ENCODE data around the gene SCAF1. TPM values are rescaled to one million over a fixed set of nuclear protein-coding genes. Genes with fewer than 3 reads are reported as not detected.

SCAF1 gene
- total and polyA plus RNA-seq, 2 donors (not counting 1 experiment from before 2014, with no cell fraction given): 17.1 to 68.3 TPM

DNA sequence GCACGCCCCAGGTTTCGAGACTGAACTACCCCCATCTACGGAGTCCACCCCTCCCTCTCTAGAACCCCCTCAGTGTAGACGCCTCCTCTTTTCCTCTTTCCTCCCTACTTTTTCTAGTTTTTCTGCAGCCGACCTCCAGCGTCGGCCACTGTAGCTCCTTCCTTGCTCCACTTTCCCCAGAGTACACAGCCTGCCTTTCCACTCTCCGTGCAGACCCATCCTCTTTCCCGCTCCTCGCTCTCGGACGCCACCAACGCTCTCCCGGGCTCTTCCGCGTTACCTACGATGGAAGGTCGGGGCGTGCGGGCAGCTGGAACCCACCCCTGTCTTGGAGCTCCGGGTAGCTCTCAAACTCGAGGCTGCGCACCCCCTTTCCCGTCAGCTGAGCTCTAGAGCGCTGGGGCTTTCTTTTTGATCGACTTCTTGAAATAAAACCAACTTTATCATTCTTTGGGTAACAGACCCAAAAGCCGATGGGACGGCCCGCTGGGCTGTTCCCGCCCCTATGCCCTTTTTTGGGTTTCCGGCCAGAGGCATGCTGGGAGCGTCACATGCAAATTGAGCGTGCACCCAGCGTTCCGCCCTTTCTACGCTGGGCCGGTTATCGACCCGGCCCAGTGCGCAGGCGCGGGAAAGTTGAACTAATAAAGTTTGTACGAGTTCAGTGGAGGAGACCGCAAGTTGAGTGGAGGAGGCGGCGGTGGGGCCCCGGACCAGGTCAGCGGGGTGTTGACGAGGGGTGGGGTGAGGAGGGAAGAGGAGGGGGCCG, 23.5 kb downstream of the SCAF1 start, which contains the start of the genes BCL2L12 and IRF3:
Gene BCL2L12, plus strand, starts transcription at position 583 of the 769 bp plus-strand sequence. CDS start 760 bp downstream, outside the sequence.
Gene IRF3, minus strand, starts transcription at position 507 of the 769 bp plus-strand sequence. CDS start 1,019 bp downstream, outside the sequence.
- Histone ChIP-seq H3K27me3 (replicated peaks in 1 of 4; ENCODE audit: control extremely low read depth in 1 of 4, control insufficient read depth in 3 of 4, insufficient read depth in 4 of 4, low read length in 3 of 4) (no peaks in the 10 kb centered on the region), H3K27ac (ENCODE audit: low read length in 2 of 2) (peak within 1 kb of the TSS; percentile 62 to 73), H3K4me1 (ENCODE audit: control insufficient read depth in 2 of 2, insufficient read depth in 2 of 2, low read length in 2 of 2) (peaks cover 16 to 30% of the 10 kb centered on the region in 2 donors), H3K9ac (ENCODE audit: low read length) (peak within 1 kb of the TSS; percentile 88), H4K20me1 (ENCODE audit: control insufficient read depth, insufficient read depth, low read length, poor library complexity, severe bottlenecking) (peaks cover 44% of the 10 kb centered on the region), H3K36me3 (replicated peaks in 1 of 2; ENCODE audit: control extremely low read depth in 1 of 2, control insufficient read depth in 1 of 2, extremely low read depth in 1 of 2, insufficient read depth in 2 of 2, low read length in 1 of 2) (peaks cover 3 to 22% of the 10 kb centered on the region in 2 experiments), H3K9me3 (ENCODE audit: control extremely low read depth in 1 of 3, control insufficient read depth in 2 of 3, insufficient read depth in 1 of 3, low read length in 2 of 3) (no peaks in the 10 kb centered on the region), H3K4me2 (replicated peaks; ENCODE audit: low read depth, low read length, poor library complexity, severe bottlenecking) (peak within 1 kb of the TSS; percentile 98), H2AFZ (ENCODE audit: insufficient read depth, low read depth, low read length, poor library complexity, severe bottlenecking) (peak within 1 kb of the TSS; percentile 95), H3K4me3 (ENCODE audit: control extremely low read depth in 1 of 5, extremely low read depth in 1 of 5, insufficient read depth in 1 of 5, low read depth in 2 of 5, low read length in 4 of 5) (peak within 1 kb of the TSS; percentile 71 to 99 (median 94)), H3K79me2 (ENCODE audit: control insufficient read depth, insufficient read depth, low read length) (peaks cover 42% of the 10 kb centered on the region)
- Mint-ChIP-seq H3K4me1 (peaks cover 37% of the 10 kb centered on the region), H3K9me3 (ENCODE audit: insufficient read depth) (no peaks in the 10 kb centered on the region), H3K27me3 (no peaks in the 10 kb centered on the region), H3K27ac (peak within 1 kb of the TSS; percentile 94), H3K4me3 (peak within 1 kb of the TSS; percentile 95)
- DNase-seq (peak; percentile 98), ATAC-seq (ENCODE audit: low read depth) (peak; percentile 83)
- CTCF ChIA-PET: interaction anchor here (0.6 to 2.3 kb wide), 9 partner anchors 10 to 119 kb away, joined by 3 to 8 read pairs (median 3); partner anchors contain the start of genes PRMT1, RRAS and SCAF1
- under 1% methylated on average over 50 of the region's 50 CpGs for WGBS (ENCODE audit: insufficient coverage)
- intact Hi-C loops (cut with micrococcal nuclease): loop anchor here (1.0 kb wide), 3 partner anchors 11 to 75 kb away; partner anchors contain the start of gene RRAS
- TF ChIP-seq, protein P1, sequence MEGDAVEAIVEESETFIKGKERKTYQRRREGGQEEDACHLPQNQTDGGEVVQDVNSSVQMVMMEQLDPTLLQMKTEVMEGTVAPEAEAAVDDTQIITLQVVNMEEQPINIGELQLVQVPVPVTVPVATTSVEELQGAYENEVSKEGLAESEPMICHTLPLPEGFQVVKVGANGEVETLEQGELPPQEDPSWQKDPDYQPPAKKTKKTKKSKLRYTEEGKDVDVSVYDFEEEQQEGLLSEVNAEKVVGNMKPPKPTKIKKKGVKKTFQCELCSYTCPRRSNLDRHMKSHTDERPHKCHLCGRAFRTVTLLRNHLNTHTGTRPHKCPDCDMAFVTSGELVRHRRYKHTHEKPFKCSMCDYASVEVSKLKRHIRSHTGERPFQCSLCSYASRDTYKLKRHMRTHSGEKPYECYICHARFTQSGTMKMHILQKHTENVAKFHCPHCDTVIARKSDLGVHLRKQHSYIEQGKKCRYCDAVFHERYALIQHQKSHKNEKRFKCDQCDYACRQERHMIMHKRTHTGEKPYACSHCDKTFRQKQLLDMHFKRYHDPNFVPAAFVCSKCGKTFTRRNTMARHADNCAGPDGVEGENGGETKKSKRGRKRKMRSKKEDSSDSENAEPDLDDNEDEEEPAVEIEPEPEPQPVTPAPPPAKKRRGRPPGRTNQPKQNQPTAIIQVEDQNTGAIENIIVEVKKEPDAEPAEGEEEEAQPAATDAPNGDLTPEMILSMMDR (IDR thresholded peaks at IDR 0.05): no peak
- no peak for TF ChIP-seq EZH2 (IDR thresholded peaks at IDR 0.05; ENCODE audit: borderline replicate concordance, insufficient read depth, low read depth, low read length, poor library complexity, severe bottlenecking)
- POLR2A ChIA-PET: interaction anchor here (0.6 to 2.6 kb wide), 10 partner anchors 10 to 855 kb away, joined by 3 to 19 read pairs (median 7); partner anchors contain the start of genes PRMT1, PRR12, PRRG2 and RRAS
